HepG2 (cell line): ENCODE measurements around the gene AUP1. TPM values are rescaled to one million over a fixed set of nuclear protein-coding genes. Genes with fewer than 3 reads are reported as not detected.
A peak's percentile ranks its signal among the peaks of the same experiment; 100 is the strongest.

Experiments
- BATF2 ChIP-seq: sonication (generic); formaldehyde crosslinking; IDR thresholded peaks from 2 replicates; pipeline ENCODE4 v1.8.0; 2022; ENCODE audit warnings: mild to moderate bottlenecking, missing genetic modification reagents, moderate library complexity
- BCL6 ChIP-seq: IDR thresholded peaks from 2 replicates; pipeline ENCODE4 v1.6.1; 2016; ENCODE audit warnings: missing genetic modification reagents, missing compliant biosample characterization
- HMG20A ChIP-seq: IDR thresholded peaks from 2 replicates; pipeline ENCODE4 v1.6.1; 2016; ENCODE audit warnings: borderline replicate concordance
- HMGA1 ChIP-seq: sonication (generic); formaldehyde crosslinking; conservative IDR thresholded peaks from 2 replicates; pipeline ENCODE4 v1.4.0; 2020; ENCODE audit warnings: missing genetic modification reagents
- HOXA5 ChIP-seq: sonication (generic); formaldehyde crosslinking; IDR thresholded peaks from 2 replicates; pipeline ENCODE4 v1.4.0; 2020; ENCODE audit warnings: missing genetic modification reagents
- IKZF4 ChIP-seq: sonication (generic); formaldehyde crosslinking; IDR thresholded peaks from 2 replicates; pipeline ENCODE4 v1.5.1; 2020; ENCODE audit warnings: borderline replicate concordance, mild to moderate bottlenecking, low read depth, missing genetic modification reagents; ENCODE audit errors: not compliant biosample characterization
- KLF6 ChIP-seq: IDR thresholded peaks from 2 replicates; pipeline ENCODE4 v1.8.0; 2016; ENCODE audit warnings: missing biosample characterization, missing genetic modification reagents
- NR0B2 ChIP-seq: sonication (generic); formaldehyde crosslinking; IDR thresholded peaks from 2 replicates; pipeline ENCODE4 v1.4.0; 2020; ENCODE audit warnings: mild to moderate bottlenecking, missing genetic modification reagents
- ONECUT2 ChIP-seq: sonication (generic); formaldehyde crosslinking; IDR thresholded peaks from 2 replicates; pipeline ENCODE4 v1.4.0; 2020; ENCODE audit warnings: missing genetic modification reagents
- PRDM15 ChIP-seq: sonication (generic); formaldehyde crosslinking; IDR thresholded peaks from 2 replicates; pipeline ENCODE4 v1.4.0; 2020; ENCODE audit warnings: missing genetic modification reagents
- RORA ChIP-seq: sonication (generic); formaldehyde crosslinking; IDR thresholded peaks from 2 replicates; pipeline ENCODE4 v1.5.0; 2020; ENCODE audit warnings: mild to moderate bottlenecking, missing genetic modification reagents, moderate library complexity
- RXRA ChIP-seq: sonication (generic); formaldehyde crosslinking; IDR thresholded peaks from 2 replicates; pipeline ENCODE4 v1.5.1; 2020; ENCODE audit warnings: missing genetic modification reagents
- SIX4 ChIP-seq: sonication (generic); formaldehyde crosslinking; IDR thresholded peaks from 2 replicates; pipeline ENCODE4 v1.4.0; 2020; ENCODE audit warnings: missing genetic modification reagents
- SP2 ChIP-seq: sonication (generic); formaldehyde crosslinking; IDR thresholded peaks from 2 replicates; pipeline ENCODE4 v1.5.1; 2020; ENCODE audit warnings: mild to moderate bottlenecking, missing genetic modification reagents
- SUZ12 ChIP-seq: fragments of 150-350 bp; IDR thresholded peaks from 2 replicates; pipeline ENCODE4 v1.6.1; 2014; ENCODE audit warnings: low read depth, low read length
- TEAD3 ChIP-seq: optimal IDR thresholded peaks from 2 replicates; pipeline ENCODE3; 2016; ENCODE audit warnings: borderline replicate concordance
- ZBTB8A ChIP-seq: sonication (generic); formaldehyde crosslinking; IDR thresholded peaks from 2 replicates; pipeline ENCODE4 v1.4.0; 2020; ENCODE audit warnings: mild to moderate bottlenecking, low read depth, missing genetic modification reagents, borderline replicate concordance
- ZMYM2 ChIP-seq: sonication (generic); formaldehyde crosslinking; IDR thresholded peaks from 2 replicates; pipeline ENCODE4 v1.8.0; 2022; ENCODE audit warnings: mild to moderate bottlenecking, missing genetic modification reagents
- ZMYM3 ChIP-seq: sonication (generic); formaldehyde crosslinking; IDR thresholded peaks from 2 replicates; pipeline ENCODE4 v1.5.1; 2020; ENCODE audit warnings: mild to moderate bottlenecking, missing genetic modification reagents
- ZNF564 ChIP-seq: sonication (generic); formaldehyde crosslinking; IDR thresholded peaks from 2 replicates; pipeline ENCODE4 v1.8.1; 2023; ENCODE audit warnings: mild to moderate bottlenecking, missing genetic modification reagents
- ZNF687 ChIP-seq: sonication (generic); formaldehyde crosslinking; IDR thresholded peaks from 2 replicates; pipeline ENCODE4 v1.5.1; 2020; ENCODE audit warnings: mild to moderate bottlenecking, missing genetic modification reagents, moderate library complexity
- polyA plus RNA-seq, 8 experiments: library from polyadenylated mRNA; depleted of rRNA in 3 of 8; stranded (reverse) in 7 of 8; unstranded in 1 of 8; fragments of >200 nt; fragmentation: Illumina TruSeq in 4 of 8; extraction: Trizol in 4 of 8; gene quantifications; 2 replicates each; pipeline versions ENCODE4 v1.2.1 to v1.2.3, GENCODE V29; 2011 to 2016; ENCODE audit warnings: low read depth in 4 of 8, missing spikeins in 1 of 8, mixed read lengths in 1 of 8; ENCODE audit not compliant: insufficient read depth in 1 of 8
- total RNA-seq, 5 experiments: library from RNA; depleted of rRNA; stranded (reverse); fragments of >200 nt; fragmentation: Illumina TruSeq; extraction: Trizol; gene quantifications; 2 replicates each; pipeline ENCODE4 v1.2.3, GENCODE V29; 2016; ENCODE audit warnings: low read depth in 1 of 5

Gene AUP1
- total and polyA plus RNA-seq, 2 of the 13 experiments (the other 11 are each of a cell fraction or from before 2014, with no cell fraction given), result 174 to 267 TPM

- TF ChIP-seq PRDM15 (CRISPR knock-in tag), result peak; percentile 62
- TF ChIP-seq HMGA1 (CRISPR knock-in tag), result no peak
- TF ChIP-seq ZMYM2 (CRISPR knock-in tag), result 0 out of 2 replicates have a peak, but pooled peaks have one; percentile 20
- peak; percentile 95 for TF ChIP-seq ZNF687 (CRISPR knock-in tag)
- no peak for TF ChIP-seq SIX4 (CRISPR knock-in tag)
- TF ChIP-seq RXRA, result peak; percentile 52; the same call in 1 of the 2 replicates
- peak; percentile 88 for TF ChIP-seq SUZ12
- TF ChIP-seq BCL6 (CRISPR knock-in tag), result 0 out of 2 replicates have a peak, but pooled peaks have one; percentile 27
- peak; percentile 64 for TF ChIP-seq IKZF4 (CRISPR knock-in tag)
- TF ChIP-seq SP2, result peak; percentile 67; the same call in 1 of the 2 replicates
- no peak for TF ChIP-seq RORA
- peak; percentile 94 for TF ChIP-seq ZNF564
- TF ChIP-seq KLF6 (CRISPR knock-in tag), result peak; percentile 60; the same call in 1 of the 2 replicates
- TF ChIP-seq BATF2, result 0 out of 2 replicates have a peak, but pooled peaks have one; percentile 56
- TF ChIP-seq TEAD3, result peak; percentile 90
- TF ChIP-seq ZMYM3 (CRISPR knock-in tag), result no peak
- no peak for TF ChIP-seq ONECUT2 (CRISPR knock-in tag)
- TF ChIP-seq NR0B2 (CRISPR knock-in tag), result peak; percentile 67; the same call in 1 of the 2 replicates
- peak; percentile 52; the same call in 1 of the 2 replicates for TF ChIP-seq ZBTB8A (CRISPR knock-in tag)
- no peak for TF ChIP-seq HMG20A (CRISPR knock-in tag)
- peak; percentile 84 for TF ChIP-seq HOXA5 (CRISPR knock-in tag)
Observed at GRCh38 chr2:74529357-74530238, at the start of gene AUP1, which contains the start of gene HTRA2 (continued).
